ENCODE results near the gene COL1A1.

The COL1A1 gene

GRCh38 chr17:50213026-50214022 is 11.9 kb upstream of the COL1A1 start:
- DNase-seq: no peak

GRCh38 chr17:50212121-50212843 is 10.9 kb upstream of the COL1A1 start:
- no peak for DNase-seq

GRCh38 chr17:50211249-50212120 is 10.1 kb upstream of the COL1A1 start:
- no peak for DNase-seq

GRCh38 chr17:50210240-50211225 is 9.1 kb upstream of the COL1A1 start:
- DNase-seq: no peak

- DNase-seq: no peak
Observed at GRCh38 chr17:50209472-50210239, 8.2 kb upstream of the COL1A1 start.

- DNase-seq: no peak
Observed at GRCh38 chr17:50209133-50209471, 7.7 kb upstream of the COL1A1 start.

- DNase-seq: no peak
Observed at GRCh38 chr17:50208611-50209061, 7.2 kb upstream of the COL1A1 start.

GRCh38 chr17:50207792-50208567 is 6.5 kb upstream of the COL1A1 start:
- DNase-seq: no peak

- DNase-seq: no peak
Observed at GRCh38 chr17:50207315-50207714, 5.9 kb upstream of the COL1A1 start.

GRCh38 chr17:50206604-50207293 is 5.3 kb upstream of the COL1A1 start:
- no peak for DNase-seq

- DNase-seq: no peak
Observed at GRCh38 chr17:50205963-50206505, 4.6 kb upstream of the COL1A1 start.

- DNase-seq: no peak
Observed at GRCh38 chr17:50205111-50205962, 3.9 kb upstream of the COL1A1 start.

- no peak for DNase-seq
Observed at GRCh38 chr17:50204431-50204830, 3.0 kb upstream of the COL1A1 start.

GRCh38 chr17:50203604-50204345 is 2.3 kb upstream of the COL1A1 start:
- no peak for DNase-seq

GRCh38 chr17:50203086-50203485 is 1.7 kb upstream of the COL1A1 start:
- no peak for DNase-seq

- peak; percentile 70 to 76 for DNase-seq
Observed at GRCh38 chr17:50200457-50201275, 765 bp downstream of the COL1A1 start.
